HG03558 (cell line): ENCODE results near the gene SCT.

Experiments
- ATAC-seq: cut with Tn5 transposase; IDR thresholded peaks from one replicate; pipeline ENCODE4 v1.9.1; 2021; ENCODE audit warnings: moderate number of reproducible peaks; ENCODE audit not compliant: unreplicated experiment; ENCODE audit errors: extremely low read depth

SCT gene

GRCh38 chr11:592501-592900 lies 34.5 kb downstream of the SCT start:
- ATAC-seq: no peak

DNA sequence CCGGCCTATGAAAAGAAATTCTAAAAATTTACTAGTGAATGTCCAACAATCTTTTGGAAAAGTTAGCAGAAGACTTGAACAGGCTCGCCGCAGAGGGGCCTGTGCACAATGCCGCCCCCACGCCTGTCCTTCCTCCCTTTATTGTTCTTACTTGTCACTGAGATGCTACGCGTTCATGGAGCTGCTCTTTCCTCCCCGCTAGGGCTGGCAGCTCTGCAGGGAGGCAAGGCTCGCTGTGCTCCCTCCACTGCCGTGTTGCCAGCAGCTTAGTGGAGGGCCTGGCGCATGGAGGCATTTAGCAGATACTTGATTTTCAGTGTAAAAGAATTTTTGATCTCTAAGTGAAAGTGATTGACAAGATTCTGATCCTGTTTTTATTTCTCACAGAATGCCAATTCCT lies 36.0 kb downstream of the SCT start:
- no peak for ATAC-seq

DNA sequence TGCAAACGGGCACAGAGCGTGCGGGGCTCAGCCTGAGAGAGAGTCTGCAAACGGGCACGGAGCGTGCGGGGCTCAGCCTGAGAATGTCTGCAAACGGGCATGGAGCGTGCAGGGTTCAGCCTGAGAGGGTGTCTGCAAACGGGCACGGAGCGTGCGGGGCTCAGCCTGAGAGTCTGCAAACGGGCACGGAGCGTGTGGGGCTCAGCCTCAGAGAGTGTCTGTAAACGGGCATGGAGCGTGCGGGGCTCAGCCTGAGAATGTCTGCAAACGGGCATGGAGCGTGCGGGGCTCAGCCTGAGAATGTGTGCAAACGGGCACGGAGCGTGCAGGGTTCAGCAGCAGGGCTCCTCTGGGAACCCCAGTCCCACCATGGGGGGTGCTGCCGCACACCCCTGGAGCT lies 37.2 kb downstream of the SCT start:
- ATAC-seq: no peak

GRCh38 chr11:587978-588380 lies 39.0 kb downstream of the SCT start:
- no peak for ATAC-seq

DNA sequence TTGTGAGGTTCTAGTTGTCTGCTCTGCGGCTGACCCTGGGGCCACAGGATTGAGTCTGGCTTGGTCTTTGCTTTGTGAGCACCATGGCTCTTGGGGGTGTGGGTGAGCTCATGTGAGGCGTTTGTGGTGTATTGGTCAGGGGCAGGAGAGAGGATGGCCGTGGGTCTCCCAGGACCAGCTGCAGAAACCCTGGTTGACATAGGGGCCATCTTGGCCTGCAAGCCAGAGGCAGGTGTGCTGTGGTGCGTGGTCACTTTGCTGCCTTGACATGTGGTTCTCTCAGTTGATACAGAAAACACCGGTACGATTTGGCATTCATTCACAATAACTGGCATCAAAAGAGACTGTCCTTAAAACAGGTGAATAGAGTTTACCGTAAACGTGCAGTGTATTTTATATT lies 39.4 kb downstream of the SCT start:
- no peak for ATAC-seq

- ATAC-seq: no peak
Measured at GRCh38 chr11:586376-587316, 40.3 kb downstream of the SCT start.

GRCh38 chr11:584287-584686 lies 42.7 kb downstream of the SCT start:
- ATAC-seq: no peak

- ATAC-seq: no peak
Measured at GRCh38 chr11:581752-582151, 45.2 kb downstream of the SCT start.

DNA sequence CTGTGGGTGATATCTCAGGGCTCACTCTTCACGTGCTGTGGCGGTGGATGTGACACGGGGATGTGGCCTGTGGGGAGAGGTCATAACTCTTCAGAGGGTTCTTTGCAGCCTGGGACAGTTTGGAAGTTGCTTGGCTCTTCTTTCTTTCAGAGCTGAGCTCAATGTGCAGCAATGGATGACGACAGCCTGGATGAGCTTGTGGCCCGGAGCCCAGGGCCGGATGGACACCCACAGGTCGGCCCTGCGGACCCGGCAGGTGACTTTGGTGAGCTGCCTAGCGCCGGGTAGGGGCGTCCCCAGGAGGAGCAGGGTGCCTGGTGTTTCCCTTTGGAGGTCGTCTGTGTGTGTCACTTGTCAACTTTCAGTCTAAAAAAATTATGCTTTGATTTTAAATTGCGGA lies 45.6 kb downstream of the SCT start:
- no peak for ATAC-seq

GRCh38 chr11:579830-580601 lies 47.0 kb downstream of the SCT start:
- ATAC-seq: no peak

GRCh38 chr11:578276-579035 lies 48.5 kb downstream of the SCT start:
- ATAC-seq: no peak

DNA sequence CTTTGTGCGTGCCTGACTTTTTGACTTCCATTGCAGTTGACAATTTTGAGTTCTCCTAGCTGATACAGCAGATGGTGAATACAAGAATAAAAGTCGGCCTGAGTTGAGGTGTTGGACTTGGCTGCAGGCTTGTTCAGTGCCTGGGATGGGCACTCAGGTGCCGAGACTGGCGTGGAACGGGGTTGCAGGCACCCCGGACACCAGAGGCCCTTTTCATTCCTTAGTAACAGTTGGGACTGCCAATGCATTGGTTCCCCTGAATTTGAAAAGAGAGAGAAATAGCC lies 49.4 kb downstream of the SCT start:
- ATAC-seq: no peak

- ATAC-seq: no peak
Measured at GRCh38 chr11:576811-577610, 50.0 kb downstream of the SCT start.
